ENCODE measurements around the gene APBA2. TPM values are rescaled to one million over a fixed set of nuclear protein-coding genes. Genes with fewer than 3 reads are reported as not detected.

Gene APBA2
- total RNA-seq, 1 experiment from 2014 or later, result 12.9 TPM

DNA sequence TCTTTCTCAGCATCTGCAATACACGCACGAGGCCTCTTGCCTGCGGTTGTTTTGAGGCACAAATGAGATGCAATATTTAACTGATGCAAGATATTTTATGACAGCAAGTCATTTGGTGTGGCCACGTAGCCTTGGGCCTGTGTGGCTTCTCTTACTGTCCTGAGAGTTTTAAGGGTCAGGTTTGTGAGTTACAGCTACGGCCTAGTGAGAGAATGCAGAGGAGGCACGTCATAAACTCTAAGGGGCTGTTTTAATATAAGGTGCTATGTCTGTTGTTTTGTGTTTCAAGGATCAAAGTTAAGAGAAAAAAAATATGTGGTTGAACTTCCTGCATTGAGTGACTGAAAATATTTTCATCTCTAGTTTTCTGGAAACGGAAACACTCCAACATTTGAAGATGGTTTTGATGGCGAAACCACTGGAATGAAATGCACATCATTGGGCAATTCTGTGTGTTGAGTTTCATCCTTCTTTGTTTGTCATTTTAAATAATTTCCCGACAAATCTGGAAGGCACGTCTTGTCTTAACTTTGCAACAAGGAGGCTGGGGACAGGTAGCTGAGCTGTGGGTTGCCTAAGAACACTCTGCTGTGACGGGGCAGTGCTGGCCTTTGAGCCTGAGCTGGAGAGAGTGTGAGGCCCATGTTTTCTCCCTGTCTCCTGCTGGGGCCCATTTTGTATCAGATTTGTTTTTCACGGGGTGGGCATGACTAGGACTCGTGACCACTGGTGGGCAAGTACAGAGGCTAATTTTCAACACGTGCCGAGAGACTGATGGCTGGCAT is 5.1 kb downstream of the APBA2 start:
- Histone ChIP-seq H3K4me1 (ENCODE audit: insufficient read depth, low read length, poor library complexity, severe bottlenecking) (no peaks in the 10 kb centered on the region), H3K27ac (ENCODE audit: low read depth, low read length, poor library complexity, severe bottlenecking) (no peak overlapping the region), H3K27me3 (replicated peaks; ENCODE audit: insufficient read depth, low read depth, low read length, poor library complexity) (no peaks in the 10 kb centered on the region), H3K4me3 (ENCODE audit: low read depth, low read length, poor library complexity, severe bottlenecking) (no peak overlapping the region), H3K36me3 (ENCODE audit: insufficient read depth, low read length, poor library complexity, severe bottlenecking) (no peaks in the 10 kb centered on the region), H3K9me3 (ENCODE audit: low read depth, low read length, poor library complexity, severe bottlenecking) (no peaks in the 10 kb centered on the region)
- no TSS peak for BruUV-seq (replicated peaks)
- no peak for DNase-seq (ENCODE audit: low spot score)
- CTCF ChIA-PET, result no interaction called here
- intact Hi-C loops (cut with micrococcal nuclease; ENCODE audit: unreplicated experiment), result no loop called here
- POLR2A ChIA-PET (ENCODE audit: low non-redundant PET), result no interaction called here
- TF ChIP-seq EZH2 (IDR thresholded peaks at IDR 0.05; ENCODE audit: borderline replicate concordance, low read depth, low read length, poor library complexity, severe bottlenecking), result no peak
- TF ChIP-seq, protein P1, sequence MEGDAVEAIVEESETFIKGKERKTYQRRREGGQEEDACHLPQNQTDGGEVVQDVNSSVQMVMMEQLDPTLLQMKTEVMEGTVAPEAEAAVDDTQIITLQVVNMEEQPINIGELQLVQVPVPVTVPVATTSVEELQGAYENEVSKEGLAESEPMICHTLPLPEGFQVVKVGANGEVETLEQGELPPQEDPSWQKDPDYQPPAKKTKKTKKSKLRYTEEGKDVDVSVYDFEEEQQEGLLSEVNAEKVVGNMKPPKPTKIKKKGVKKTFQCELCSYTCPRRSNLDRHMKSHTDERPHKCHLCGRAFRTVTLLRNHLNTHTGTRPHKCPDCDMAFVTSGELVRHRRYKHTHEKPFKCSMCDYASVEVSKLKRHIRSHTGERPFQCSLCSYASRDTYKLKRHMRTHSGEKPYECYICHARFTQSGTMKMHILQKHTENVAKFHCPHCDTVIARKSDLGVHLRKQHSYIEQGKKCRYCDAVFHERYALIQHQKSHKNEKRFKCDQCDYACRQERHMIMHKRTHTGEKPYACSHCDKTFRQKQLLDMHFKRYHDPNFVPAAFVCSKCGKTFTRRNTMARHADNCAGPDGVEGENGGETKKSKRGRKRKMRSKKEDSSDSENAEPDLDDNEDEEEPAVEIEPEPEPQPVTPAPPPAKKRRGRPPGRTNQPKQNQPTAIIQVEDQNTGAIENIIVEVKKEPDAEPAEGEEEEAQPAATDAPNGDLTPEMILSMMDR (conservative IDR thresholded peaks at IDR 0.05; ENCODE audit: low read depth, low read length), result no peak

DNA sequence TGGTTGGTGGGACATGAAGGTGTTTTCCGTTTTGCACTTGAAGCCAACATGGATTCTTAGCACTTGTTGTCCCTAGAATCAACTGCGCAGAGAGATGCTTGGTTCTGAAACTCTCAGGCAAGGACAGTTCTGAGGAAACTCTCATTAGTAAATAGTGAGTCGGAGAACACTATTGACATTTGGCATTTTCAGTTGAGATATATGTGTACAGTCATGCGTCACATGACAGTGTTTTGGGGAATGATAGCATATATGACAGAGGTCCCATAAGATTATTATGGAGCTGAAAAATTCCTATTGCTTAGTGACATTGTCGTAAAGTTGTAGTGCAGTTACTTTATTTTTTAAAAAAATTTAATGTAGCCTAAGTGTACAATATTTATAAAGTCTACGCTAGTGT is 5.8 kb downstream of the APBA2 start:
- Histone ChIP-seq H3K4me1 (ENCODE audit: insufficient read depth, low read length, poor library complexity, severe bottlenecking) (no peaks in the 10 kb centered on the region), H3K4me3 (ENCODE audit: low read depth, low read length, poor library complexity, severe bottlenecking) (no peak overlapping the region), H3K27me3 (replicated peaks; ENCODE audit: insufficient read depth, low read depth, low read length, poor library complexity) (no peaks in the 10 kb centered on the region), H3K9me3 (ENCODE audit: low read depth, low read length, poor library complexity, severe bottlenecking) (no peaks in the 10 kb centered on the region), H3K27ac (ENCODE audit: low read depth, low read length, poor library complexity, severe bottlenecking) (no peak overlapping the region), H3K36me3 (ENCODE audit: insufficient read depth, low read length, poor library complexity, severe bottlenecking) (no peaks in the 10 kb centered on the region)
- ChIA-PET POLR2A (ENCODE audit: low non-redundant PET) (no interaction called here), CTCF (no interaction called here)
- no TSS peak for BruUV-seq (replicated peaks)
- intact Hi-C loops (cut with micrococcal nuclease; ENCODE audit: unreplicated experiment), result no loop called here
- no peak for DNase-seq (ENCODE audit: low spot score)
- TF ChIP-seq, protein P1 (conservative IDR thresholded peaks at IDR 0.05; ENCODE audit: low read depth, low read length), result no peak
- no peak for TF ChIP-seq EZH2 (IDR thresholded peaks at IDR 0.05; ENCODE audit: borderline replicate concordance, low read depth, low read length, poor library complexity, severe bottlenecking)

DNA sequence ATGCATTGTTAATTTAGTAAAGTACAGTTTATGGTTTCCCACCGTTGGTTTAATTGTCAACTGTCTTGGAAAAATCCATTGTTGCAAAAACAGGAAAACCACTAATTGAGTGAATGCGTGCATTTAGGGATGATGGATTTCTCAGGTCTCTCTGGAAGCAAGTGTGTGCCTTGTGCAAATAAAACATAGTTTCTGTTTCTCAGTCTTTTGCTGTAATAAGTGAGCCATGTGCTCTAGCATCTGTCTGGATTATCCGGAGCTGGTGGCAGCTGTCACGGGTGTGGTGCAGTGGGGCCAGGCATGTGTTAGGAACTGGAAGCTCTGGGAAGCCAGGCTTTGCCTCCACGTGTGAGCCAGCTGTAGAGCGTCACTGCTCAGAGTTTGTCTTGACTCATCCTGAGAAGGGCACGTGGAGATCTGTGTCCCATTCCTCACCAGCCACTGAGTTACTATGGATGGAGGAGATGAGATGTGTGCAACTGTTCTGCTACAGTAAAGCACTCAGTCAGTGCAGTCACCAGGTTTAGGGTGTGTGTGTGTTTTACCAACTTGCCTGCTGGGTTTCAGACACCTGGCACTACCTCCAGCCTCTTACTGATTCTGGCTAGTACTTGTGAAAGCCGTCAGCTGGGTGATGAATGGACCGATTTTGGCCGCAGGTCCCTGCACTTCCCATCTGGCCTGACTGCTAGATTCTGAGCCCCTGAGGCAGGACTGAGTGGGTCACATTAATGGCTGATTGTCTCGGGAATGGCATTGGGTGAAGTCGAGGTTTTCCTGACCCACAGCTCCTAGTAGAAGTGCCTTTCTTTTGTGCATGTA is 7.2 kb downstream of the APBA2 start:
- no peaks in the 10 kb centered on the region for H3K9me3 ChIP-seq (ENCODE audit: low read depth, low read length, poor library complexity, severe bottlenecking)
- no peaks in the 10 kb centered on the region for H3K36me3 ChIP-seq (ENCODE audit: insufficient read depth, low read length, poor library complexity, severe bottlenecking)
- no peak overlapping the region for H3K4me3 ChIP-seq (ENCODE audit: low read depth, low read length, poor library complexity, severe bottlenecking)
- ChIA-PET POLR2A (ENCODE audit: low non-redundant PET) (no interaction called here), CTCF (no interaction called here)
- no TSS peak for BruUV-seq (replicated peaks)
- no peak overlapping the region for H3K27ac ChIP-seq (ENCODE audit: low read depth, low read length, poor library complexity, severe bottlenecking)
- H3K27me3 ChIP-seq (replicated peaks; ENCODE audit: insufficient read depth, low read depth, low read length, poor library complexity), result no peaks in the 10 kb centered on the region
- TF ChIP-seq, protein P1 (conservative IDR thresholded peaks at IDR 0.05; ENCODE audit: low read depth, low read length), result no peak
- TF ChIP-seq EZH2 (IDR thresholded peaks at IDR 0.05; ENCODE audit: borderline replicate concordance, low read depth, low read length, poor library complexity, severe bottlenecking), result no peak
- no peak for DNase-seq (ENCODE audit: low spot score)
- no peaks in the 10 kb centered on the region for H3K4me1 ChIP-seq (ENCODE audit: insufficient read depth, low read length, poor library complexity, severe bottlenecking)
- intact Hi-C loops (cut with micrococcal nuclease; ENCODE audit: unreplicated experiment), result no loop called here
